ENCODE data around the gene SLC35E1.

SLC35E1 gene

GRCh38 chr19:16572332-16573211, at the start of gene SLC35E1:
SLC35E1 (minus strand) TSS chr19:16572415; CDS start chr19:16572364, 51 bp downstream.
- peak; percentile 50 to 77 for DNase-seq

DNA sequence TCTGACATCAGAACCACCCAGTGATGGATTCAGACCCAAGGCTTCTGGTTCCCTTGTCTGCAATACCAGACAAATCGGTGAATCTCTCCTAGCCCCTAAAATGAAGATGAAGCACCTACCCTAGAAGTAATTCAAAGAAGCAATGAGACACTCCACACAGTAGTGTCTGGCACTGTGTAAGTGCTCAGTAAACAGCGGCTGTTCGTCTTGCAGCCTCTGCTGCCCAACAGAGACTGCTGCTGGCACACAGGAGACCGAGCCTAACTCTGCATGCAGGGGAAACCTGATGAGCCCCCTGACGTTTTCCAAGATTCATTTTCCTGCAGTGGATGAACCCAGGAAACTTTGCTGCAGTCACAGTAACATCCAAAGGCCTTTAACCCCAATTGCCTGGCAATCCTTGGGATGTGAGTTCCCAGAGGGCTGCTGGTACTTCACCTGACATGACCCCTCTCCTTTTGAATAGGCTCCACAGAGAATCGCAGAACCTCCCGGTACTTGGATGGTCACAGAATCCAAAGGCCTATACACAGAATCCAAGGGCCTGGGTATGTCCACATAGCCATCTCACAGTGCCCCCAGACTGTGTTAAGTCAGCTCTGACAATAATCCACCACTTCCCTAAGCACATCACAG, 49.1 kb upstream of the SLC35E1 start:
- no peak for DNase-seq

- no peak for DNase-seq
Observed at GRCh38 chr19:16620584-16620983, 48.4 kb upstream of the SLC35E1 start.

DNA sequence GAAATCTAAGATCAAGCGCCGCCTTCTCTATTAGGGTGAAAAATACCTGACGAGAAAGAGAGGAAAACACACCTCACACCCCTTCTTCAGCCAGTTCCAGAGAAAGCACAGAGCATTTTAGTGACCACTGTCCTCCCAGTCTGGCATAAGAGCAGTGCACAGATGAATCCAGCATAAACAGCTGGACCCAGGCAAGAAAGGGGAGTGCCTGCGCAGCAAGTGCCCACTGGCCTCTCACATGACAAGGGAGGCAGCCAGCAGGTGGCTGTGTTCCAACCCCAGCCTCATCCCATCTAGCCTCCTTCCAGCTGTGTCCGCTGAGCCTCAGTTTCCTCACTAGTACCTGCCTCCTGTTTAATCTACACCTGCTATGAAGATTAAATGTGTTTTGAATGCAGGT, 47.8 kb upstream of the SLC35E1 start:
- no peak for DNase-seq

GRCh38 chr19:16619457-16619856, 47.2 kb upstream of the SLC35E1 start:
- DNase-seq: no peak

GRCh38 chr19:16618248-16618647, 46.0 kb upstream of the SLC35E1 start:
- no peak for DNase-seq

DNA sequence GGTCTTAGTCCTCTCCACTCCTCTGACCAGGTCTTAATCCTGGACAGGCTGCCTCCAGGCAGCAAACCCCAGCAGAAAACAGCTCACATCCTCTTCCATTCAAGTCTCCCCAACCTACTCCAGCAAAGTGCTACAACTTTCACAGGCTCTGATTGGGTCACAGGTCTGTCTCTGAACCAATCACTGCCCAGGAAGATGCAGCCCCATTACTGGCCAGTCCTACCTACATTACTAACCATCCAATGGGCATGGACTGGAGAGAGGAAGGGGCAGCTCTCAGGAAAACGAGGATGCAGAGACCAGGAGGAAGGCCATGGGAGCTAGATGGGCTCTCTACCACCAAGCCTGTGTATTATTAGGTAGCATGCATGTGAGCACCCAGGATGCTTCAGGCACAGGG, 43.6 kb upstream of the SLC35E1 start:
- DNase-seq: no peak

DNA sequence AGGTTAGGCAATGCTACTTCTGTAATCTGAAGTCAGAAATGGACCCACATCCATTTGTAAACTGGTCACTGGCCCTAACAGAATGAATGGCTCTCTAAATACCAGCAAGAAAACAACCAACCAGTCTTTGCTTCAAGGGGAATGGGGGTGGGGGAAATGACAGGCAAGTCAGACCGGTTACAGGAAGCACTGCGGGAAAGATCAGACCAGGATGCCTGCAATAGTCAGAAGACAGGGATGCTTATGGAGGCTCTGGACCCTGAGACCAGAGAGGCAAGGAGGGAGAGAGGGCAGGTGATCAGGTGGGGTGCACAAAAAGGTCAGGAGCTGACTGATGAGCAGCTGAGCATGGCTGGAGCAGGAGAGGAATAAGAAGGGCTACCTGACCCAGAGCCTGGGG, 42.7 kb upstream of the SLC35E1 start:
- no peak for DNase-seq

DNA sequence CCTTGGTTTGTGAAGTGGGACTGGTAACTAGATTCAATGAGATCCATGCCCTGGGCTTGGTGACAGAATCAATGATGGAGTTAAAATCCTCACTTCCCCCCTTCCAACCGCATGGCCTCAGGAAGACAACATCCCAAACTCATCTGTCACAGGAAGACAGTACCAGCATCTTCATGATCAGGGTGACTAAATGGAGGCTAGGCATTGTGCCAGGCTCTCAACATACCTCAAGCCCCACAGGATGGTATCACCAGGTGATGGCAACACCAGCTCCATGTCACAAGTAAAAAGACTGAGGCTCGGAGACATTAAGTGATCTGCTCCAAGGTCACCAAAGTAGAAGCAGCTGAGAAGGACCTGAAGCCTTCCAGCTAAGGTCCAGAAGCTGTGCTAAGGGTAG, 41.6 kb upstream of the SLC35E1 start:
- no peak for DNase-seq

DNA sequence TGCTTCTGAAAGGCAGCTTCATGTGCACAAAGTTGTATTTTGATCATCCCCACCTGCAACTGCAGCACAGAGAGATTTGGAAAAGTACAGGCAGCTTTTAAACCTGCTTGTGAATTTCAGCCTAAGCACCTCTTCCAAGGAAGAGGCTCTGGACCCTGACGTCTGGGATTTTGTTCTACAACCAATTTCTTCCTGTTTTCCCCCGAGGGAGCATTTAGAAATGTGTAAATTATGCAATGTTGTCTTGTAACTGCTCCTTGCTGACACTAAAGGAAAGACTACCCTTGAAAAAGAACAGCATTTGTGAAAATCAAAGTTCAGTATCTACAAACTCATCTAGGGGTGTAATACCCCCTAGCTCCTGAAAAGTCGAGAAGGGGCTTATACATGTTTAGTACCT, 40.4 kb upstream of the SLC35E1 start:
- DNase-seq: no peak

- DNase-seq: no peak
Observed at GRCh38 chr19:16611121-16611520, 38.9 kb upstream of the SLC35E1 start.

DNA sequence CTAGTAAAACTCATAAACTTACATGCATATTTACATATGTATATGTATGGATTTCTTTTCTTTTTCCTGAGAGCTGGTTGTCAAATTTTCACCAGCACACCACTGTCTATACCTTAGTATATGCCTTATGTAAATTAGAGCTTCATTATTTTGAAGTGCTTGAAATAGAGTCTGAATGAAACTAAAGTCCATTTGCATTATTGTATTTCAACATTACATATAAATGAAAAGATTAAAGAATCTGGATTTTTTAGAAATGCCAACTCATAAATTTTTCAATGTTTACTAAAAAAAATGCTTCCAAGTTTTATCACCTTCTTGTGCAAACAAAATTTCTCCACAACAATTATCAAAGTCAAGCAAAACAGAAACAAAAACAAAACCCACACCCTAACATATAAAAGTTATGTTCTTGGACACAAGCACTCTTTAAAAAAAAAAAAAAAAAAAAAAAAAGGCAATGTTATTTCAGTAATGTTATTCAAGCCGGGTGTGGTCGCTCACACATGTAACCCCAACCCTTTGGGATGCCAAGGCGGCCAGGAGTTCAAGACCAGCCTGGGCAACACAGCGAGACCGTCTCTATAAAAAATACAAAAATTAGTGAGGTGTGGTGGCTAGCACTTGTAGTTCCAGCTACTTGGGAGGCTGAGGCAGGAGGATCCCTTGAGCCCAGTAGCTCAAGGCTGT, 37.4 kb upstream of the SLC35E1 start:
- DNase-seq: no peak

GRCh38 chr19:16608290-16608739, 36.1 kb upstream of the SLC35E1 start:
- DNase-seq: no peak

DNA sequence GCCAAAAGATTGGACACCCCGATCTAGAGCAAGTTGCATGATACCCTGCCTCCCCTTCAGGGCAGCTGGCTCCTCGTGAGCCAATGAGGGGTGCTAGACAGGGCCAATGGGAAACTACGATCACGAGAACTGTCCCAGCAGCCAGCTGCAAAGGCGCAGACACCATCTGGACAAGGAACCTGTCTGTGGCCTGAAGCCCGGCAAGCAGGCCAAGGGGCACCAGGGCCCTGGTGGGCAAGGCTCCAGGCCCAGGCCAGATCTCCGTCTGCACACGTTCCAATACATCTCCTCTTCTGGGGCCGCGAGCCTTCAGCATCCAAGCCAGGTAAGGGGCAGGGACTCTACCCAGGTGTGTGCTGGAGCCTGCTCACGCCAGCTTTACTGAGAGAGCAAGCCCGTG, 35.6 kb upstream of the SLC35E1 start:
- no peak for DNase-seq

GRCh38 chr19:16605553-16605994, 33.4 kb upstream of the SLC35E1 start:
- DNase-seq: no peak

DNA sequence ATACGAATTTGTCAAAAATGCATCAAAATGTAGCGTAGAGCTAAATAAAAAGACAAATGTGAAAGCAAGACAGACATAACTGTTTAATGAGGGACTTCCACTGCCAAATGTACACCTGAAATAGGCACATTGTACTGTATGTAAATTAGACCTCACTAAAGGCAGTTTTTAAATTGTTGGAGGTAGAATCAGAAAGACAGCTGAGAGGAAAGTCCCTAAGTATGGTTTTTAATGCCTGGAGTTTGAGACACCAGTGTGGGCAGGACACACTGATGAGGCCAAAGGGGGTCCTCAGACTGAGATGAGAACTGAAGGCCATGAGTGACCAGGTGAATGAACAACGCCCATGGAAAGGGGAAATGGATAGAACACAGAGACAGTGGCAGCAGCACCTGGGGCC, 32.9 kb upstream of the SLC35E1 start:
- DNase-seq: no peak

DNA sequence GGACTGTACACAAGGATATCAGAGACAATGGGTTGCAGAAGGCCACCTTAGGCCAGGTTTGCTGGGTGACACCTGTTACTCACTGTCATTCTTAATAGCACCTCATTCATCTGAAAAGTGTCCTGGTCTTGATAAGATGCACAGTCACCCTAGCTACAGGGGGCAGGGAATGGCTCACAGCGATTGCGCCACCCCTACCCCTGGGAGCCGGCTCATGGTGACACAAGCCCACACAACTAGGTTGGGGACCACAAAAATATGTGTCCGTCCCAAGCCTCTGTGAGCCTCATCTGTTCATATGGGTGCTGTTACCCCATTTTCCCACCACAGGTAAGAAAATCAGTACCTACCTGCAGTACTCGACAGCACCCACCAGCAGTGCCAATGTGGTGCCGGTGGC, 32.4 kb upstream of the SLC35E1 start:
- DNase-seq: no peak

GRCh38 chr19:16603090-16603489, 30.9 kb upstream of the SLC35E1 start:
- DNase-seq: no peak

DNA sequence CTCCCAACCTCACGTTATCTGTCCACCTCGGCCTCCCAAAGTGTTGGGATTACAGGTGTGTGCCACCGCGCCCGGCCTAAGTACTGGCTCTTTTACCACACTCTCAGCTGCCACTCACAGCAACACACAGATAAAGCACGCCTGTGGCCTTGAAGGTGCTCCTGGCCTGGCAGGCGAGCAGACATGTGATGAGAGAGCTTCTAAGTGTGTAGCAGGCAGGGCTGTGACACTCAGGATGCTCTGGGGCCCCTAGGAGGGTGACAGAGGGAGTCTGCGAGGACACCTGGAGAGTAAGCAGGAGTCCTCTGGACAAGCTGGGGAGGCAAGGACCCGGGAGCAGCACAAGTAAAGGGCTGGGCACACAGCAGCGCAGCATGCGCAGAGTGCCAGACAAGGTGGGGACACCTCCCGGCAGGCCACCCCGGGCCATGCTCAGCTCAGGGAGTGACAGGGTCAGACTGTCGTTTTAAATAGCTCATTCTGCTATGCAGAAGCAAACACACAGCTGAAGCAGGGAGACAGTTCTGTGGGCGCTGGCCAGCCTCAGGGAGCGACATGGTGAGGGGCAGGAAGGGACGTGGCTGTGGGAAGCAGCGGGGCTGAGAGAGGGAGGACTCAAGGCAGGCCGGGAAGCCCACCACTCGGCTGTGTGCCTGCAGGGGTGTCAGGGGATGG, 29.3 kb upstream of the SLC35E1 start:
- DNase-seq: no peak

DNA sequence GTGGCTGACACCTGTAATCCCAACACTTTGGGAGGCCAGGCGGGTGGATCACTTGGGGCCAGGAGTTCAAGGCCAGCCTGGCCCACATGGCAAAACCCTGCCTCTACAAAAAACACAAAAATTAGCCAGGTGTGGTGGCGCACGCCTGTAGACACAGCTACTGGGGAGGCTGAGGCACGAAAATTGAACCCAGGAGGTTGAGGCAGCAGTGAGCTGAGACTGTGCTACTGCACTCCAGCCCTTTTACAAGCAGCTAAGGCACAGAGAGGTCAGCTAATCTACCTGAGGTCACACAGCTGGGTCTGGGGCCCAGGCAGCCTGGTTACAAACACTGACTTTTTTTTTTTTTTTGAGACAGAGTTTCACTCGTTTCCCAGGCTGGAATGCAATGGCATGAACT, 28.6 kb upstream of the SLC35E1 start:
- DNase-seq: no peak

GRCh38 chr19:16599655-16600346, 27.6 kb upstream of the SLC35E1 start:
- no peak for DNase-seq

GRCh38 chr19:16598848-16599247, 26.6 kb upstream of the SLC35E1 start:
- no peak for DNase-seq

- DNase-seq: no peak
Observed at GRCh38 chr19:16596399-16596798, 24.2 kb upstream of the SLC35E1 start.

Data from NCI-H187 (cell line).